GM21786 (cell line): ENCODE results near the gene CHD2.
"Not testable (repeated sequence)": the region's sequence is repeated elsewhere in the genome, so short reads cannot be mapped to it uniquely, and the experiment has no call there.

ENCODE experiments used
- ATAC-seq: cut with Tn5 transposase; IDR thresholded peaks from one replicate; pipeline ENCODE4 v1.9.1; 2021; ENCODE audit not compliant: unreplicated experiment

CHD2 gene

DNA sequence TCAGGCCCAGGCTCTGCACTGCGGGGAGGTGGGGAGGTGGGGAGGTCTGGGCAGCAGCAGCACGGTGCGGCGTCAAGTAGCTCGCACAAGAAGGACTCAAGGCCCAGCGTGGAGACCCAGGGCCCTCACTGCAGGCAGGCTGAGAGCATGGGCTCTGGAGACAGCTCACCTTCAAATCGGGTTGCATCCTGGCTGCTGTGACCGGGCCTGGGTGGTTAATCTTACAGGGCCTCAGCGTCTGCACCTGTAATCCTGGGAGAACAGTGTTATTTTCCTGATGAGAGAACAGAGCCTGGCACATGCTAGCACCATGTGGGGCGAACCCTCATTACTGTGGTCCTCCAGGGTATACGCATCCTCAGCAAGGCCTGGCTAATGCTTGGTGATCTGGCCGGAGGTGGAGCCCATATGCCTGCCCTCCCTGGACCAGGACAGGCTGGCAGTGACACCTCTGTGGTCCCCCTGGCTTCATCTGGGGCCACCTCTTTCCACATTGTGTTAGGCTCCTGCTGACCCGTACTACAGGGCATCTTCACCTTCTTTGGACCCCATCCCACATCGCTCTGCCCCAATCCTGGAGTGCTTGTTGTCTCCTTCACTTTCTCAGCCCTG is 133.4 kb downstream of the CHD2 start:
- ATAC-seq: no peak

DNA sequence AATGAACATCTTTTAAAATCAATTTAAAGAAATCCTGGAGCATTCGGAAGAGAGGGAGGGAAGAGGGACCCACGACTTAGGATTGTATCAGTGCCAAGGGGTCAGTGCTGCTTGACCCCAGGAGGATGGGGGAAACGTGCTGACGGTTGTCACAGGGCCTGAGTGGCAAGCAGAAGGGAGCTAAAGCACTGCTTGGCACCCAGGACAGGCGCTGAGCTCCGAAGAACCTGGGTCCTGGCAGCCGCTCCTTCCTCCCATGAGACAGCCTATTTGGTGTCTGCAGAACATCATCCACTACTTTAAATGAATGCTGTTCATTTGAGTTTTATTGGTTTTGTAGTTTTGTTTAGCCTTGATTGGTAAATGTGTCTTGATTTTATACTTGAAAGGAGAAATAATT is 134.4 kb downstream of the CHD2 start:
- ATAC-seq: no peak

DNA sequence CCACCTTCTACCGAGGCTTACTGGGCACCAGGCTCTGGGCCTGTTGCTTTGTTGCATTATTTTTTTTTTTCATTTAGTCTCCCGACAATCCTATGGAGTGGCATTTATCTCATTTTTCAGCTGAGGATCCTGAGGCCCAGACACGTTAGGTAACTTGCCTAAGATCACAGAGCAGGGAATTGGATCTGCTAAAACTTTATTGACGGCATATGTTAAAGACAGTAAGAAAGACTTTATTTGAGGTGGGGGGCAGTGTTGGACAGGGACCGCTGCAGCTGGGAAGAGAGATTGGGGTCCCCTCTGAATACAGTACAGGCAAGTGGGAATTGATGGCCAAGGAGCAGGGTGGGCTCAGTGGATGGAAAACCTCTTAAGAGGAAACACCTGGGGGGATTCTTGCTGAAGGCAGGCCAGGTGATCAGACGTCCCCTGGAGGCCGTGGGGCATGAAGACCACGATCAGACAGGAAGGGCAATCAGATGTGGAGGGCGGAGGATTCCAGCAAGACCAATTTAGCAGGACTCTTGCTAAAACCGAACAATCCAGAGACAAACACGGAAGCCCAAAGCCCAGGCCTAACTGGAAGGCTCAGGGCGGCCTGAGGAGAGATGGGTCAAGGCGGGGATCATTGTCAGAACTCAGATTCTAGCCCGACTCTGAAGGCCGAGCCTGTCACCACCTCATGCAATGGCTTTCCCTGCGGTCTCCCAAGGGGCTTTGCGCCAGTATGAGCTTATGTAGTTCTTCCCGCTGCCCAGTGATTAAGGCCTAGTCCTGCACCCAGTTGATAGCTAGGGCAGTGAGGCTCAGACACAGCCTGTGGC is 135.2 kb downstream of the CHD2 start:
- ATAC-seq: peak; percentile 11

DNA sequence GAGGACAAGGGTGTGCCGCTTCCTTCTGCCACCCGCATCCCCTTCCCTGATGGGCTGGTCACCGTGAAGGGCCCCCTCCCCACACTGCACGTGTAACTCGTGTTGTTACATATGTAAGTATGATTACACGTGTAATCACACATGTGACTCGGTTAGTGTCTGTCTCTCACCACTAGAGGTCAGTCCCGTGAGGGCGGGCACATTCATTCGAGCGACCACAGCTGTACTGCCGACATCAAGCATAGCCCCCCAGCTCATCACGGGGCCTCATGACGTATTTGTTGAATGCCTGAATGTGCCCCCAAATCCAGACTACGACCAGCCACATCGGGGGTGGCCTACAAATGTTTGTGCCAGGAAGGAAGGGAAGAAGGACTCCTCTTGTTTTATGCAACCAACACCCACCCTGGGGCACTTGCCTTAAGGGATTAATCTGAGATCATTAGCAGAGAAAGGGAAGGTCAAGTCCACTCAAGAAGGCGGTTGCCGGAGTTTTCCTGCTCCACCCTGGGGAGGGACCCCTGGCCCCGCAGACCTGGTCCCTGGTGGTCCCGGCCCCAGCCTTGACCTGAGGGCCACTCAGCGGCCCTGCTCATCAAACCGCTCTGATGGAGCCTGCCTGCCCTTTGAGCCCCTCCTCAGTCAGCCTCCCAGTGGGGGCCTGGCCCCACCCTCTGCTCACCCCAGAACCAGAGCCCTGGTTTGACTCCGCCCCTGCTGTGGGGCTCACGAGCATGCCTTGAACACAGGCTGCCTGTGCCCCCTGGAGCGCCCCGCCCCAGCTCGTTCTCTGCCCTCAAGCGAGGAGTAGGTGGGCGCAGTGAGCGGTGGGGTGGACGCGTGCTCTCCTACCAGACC is 136.1 kb downstream of the CHD2 start:
- ATAC-seq: peak; percentile 76

DNA sequence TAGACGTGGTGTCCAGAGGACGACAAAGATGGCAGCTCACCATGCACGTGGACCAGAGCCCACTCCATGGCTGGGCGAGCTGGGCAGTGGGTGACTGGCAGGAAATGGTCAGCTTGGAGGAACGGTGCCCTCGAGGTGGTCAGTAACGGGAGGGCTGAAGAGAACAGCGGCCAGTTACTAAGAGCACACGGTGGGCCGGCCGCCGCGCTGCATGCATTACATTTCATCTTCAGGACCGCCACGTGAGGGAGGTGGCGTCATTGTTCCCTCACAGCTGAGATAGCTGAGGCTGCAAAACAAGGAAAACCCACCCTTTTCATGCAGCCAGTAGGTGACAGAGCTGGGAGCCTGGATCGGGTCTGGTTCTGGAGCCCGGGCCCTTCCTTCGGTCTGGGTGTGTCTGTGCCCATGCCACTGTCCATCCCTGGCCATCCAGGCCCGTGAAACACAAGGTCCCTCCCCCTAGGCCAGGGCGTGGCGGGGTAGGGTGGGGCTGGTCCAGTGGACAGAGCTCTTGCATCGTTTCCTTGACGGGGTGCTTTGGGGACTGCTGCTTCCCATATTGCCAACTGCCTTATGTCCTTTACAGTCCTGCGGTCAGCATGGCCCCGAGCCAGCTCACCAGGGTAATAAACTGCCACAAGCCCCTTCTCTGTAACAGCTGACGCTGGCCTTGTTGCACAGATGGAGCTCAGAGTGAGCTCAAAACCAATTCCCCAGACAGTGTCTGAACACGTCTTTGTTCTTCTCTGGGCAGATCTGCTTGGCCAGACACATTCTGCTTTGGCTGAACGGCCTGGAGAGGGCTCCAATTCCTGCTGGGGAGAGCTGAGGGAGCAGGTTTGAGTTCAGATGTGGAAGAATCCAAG is 137.1 kb downstream of the CHD2 start:
- no peak for ATAC-seq

DNA sequence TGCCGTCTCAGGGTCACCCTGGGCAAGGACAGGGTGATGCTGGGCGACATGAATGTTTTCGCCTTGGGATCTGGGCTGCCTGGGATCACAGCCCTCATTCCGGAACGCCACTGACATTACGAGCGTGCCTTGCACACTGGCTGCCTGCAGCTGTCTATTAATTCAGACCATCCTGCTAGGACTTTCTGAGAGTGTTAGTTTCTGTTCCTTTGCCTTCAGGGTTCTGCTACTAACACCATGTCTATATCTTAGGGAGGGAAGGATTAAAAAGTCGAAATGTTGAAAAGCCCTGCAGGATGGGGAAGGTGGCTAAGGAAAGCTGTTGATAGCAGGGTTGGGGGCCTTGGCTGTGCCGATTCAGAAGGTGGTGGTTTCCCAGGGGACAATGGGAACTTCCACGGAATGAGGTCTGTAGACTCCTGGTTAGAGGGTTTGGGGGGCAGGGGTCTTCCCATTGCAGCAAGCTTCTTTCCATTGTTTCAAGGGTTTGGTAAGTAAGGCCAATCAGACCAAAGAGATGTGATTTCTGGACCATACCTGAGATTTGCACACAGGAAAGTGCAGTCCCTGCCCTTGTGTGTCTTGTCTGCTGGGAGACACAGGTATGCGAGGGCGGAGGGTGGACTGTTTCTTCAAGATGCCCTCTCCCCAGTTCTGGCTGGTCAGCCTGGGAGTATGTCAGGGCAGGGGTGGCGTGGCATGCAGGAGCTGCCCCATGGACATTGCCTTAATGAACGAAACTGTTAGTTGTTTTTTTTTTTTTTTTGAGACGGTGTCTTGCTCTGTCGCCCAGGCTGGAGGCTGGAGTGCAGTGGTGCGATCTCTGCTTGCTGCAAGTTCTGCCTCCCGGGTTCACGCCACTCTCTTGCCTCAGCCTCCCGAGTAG is 137.9 kb downstream of the CHD2 start:
- no peak for ATAC-seq

DNA sequence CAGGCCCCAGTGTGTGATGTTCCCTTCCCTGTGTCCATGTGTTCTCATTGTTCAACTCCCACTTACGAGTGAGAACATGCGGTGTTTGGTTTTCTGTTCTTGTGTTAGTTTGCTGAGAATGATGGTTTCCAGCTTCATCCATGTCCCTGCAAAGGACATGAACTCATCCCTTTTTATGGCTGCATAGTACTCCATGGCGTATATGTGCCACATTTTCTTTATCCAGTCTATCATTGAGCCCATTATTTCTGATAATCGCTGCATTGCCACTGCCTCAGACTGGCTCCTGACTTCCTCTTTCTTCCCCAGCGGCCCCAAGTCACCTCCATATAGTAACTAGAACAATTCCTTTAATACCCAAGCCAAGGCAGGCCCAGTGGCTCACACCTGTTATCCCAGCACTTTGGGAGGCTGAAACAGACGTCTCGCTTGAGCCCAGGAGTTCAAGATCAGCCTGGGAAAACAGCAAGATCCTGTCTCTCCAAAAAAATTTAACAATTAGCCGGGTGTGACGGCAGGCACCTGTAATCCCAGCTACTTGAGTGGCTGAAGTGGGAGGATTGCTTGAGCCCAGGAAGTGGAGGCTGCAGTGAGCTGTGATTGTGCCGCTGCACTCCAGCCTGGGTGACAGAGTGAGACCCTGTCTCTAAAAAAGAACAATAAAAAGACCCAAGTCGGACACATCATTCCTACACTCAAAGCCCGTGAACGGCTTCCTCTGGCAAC is 139.6 kb downstream of the CHD2 start:
- not testable (repeated sequence) for ATAC-seq

DNA sequence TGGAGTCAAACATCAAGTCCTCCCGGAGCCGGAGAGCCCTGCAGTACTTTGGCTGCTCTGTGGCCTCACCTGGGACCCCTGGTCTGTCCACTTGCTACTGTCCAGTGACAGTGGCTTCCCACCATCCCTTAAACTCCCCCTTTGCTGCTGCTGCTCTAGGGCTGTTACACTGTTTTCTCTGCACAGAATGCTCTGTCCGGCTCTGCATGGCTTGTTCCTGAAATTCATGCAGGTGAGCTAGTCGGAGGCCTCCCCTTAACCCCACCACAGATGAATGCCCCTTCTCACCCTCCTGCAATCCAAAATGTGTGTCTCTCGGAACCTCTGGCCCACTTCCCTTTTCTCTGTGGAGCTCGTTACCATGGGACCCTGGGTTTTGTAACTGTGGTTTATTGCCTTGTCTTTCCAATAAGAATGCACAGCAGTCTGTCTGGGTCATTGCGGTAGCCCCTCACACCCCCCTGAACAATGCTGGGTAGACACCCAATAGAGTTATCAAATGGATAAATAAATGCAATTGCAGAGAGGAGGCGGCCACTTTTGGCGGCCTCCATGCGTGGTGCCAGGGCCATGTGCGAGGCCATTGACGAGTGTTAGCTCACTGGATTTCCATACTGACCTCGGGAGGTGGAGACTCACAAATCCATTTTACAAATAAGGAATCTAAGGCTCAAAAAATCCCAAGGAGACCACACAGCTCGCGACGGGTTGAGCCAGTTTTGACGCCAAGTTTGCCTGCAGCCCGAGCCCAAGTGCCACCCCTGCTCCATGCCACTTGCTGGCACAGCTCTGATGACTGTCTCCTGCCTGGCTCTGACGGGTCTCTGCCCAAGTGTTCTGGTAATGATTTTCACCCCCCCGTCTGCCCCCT is 140.4 kb downstream of the CHD2 start:
- ATAC-seq: no peak

DNA sequence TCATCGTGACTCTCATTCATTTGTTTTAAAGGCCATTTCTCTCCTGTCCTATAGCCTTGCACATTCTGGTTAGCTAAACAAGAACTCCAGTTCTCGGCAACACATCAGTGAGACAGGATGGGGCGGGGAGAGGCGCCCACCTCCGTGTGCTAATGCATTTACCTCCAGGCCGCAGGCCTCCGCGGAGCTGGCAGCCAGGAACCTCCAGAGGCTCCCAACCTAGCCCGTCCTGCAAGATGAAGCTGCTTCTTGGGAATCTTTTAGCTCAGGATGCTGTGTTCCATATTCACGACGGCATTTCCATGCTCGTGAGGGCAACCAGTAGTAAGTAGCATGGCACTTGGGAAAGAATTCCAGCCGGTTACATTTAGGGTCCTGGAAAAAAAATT is 141.0 kb downstream of the CHD2 start:
- no peak for ATAC-seq

DNA sequence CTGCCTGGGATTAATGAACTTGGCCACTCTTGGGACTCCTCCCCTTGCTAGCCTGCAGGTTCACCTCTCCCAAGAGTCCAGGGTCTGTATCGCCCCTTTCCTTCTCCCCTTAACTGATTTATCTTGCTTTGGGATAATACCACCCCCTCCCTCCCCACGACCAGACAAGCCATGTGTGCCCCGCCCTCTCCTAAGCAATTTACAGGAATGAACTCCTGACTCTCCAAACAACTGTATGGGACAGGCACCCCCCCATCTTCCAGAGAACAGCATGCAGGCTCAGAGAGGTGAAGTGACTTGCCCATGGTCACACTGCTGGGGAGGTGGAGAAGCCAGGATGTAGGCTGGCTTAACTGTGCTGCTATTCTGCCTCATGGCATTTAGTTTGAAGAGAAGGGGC is 142.1 kb downstream of the CHD2 start:
- no peak for ATAC-seq

DNA sequence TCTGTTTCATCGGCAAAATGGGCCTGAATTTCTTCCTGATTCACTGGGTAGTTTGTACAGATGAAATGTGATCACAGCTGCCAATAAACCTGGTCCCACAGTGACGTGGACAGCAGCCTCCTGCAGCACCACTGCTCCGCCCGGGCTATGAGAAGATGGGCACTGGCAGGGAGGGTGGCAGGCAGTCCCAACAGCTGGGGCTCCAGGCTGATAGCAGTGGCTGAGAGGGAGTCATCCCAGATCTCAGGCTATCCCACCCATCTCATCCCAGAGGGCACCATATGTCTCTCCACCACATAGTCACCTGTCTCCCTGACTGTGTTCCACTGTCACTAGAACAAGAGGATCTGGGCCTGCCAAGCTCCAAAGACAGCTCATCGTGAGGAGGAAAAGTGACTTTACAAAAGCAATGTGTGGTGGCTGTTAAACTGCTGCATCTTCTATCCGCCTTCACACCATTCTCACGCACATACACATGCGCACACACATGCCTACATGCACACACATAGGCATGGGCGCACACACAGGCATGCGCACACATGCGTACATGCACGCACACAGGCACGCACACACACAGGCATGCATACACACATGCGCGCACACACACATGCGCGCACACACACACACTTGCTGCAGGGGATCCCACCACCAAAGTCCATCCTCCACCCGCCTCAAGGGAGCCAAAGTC is 142.7 kb downstream of the CHD2 start:
- ATAC-seq: no peak

DNA sequence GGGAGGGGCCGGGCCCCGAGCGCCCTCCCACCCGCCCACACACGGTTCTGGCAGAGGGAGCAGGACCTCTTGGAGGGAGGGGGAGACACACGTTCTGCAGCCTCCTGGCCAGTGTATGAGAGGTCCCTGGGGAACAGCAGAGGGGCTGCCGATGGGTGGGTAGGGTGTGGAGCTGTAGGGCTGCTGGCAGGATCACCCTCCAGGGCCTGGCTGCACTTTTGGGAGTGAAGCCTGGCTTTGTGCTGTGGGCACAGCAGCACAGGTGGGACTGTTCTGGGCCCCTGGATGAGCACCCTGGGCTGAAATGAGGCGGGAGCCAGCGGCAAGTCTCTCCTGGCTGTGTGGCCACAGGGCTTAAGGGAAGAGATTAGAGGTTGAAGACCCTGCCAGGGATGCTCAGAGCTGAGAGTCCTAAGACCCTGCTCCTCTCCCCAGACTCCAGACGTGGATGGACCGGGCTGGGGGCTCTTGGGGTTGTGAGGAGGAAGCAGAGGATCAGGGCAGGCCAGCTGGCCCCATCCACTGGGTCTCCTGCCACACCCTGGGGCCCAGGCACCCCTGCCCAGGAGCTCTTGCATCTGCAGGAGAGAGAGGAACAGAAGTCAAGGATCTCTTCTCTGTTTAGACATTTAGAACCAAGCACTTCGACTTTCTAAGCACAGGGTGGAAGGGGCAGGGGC is 143.6 kb downstream of the CHD2 start:
- ATAC-seq: no peak

DNA sequence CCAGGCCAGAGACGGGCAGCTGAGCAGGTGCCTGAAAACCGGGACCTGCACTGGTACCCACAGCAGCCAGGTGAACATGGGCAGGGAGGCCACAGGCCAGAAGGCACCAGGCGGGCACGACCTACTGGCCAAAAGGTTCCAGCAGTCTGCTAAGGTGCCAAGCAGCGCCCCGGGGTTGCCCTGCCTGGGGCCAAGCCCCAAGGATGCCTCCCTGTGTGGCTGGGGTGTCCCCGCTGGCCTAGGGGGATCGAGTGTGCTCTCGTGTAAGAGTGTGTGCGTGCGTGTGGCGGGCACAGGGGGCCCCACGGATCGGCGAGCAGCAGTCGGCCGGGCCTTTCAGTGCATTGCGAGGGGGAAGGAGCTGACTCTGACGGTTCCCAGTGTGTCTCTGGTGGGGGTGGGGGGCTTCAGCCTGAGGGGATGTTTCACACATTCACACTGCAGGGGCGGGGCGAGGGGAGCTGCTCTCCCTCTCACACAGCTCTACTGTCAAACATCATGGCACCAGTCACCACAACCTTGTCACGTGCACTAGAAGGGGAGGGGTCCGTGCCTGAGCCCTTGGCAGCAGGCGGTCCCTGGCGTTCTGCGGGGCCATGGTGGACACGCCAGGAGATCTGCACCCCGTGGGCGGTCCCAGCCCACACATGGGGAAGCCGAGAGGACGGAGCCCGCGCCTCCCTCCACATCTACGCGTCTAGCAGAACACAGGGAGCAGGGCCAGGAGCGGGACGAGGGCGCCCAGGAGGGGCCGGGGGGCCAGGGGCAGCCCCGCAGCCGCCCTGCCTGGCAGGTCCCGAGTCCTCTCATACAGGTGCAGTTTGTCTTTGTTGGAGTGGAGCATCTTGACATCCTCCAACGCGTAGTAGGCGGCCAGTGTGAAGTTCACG is 144.4 kb downstream of the CHD2 start:
- no peak for ATAC-seq

DNA sequence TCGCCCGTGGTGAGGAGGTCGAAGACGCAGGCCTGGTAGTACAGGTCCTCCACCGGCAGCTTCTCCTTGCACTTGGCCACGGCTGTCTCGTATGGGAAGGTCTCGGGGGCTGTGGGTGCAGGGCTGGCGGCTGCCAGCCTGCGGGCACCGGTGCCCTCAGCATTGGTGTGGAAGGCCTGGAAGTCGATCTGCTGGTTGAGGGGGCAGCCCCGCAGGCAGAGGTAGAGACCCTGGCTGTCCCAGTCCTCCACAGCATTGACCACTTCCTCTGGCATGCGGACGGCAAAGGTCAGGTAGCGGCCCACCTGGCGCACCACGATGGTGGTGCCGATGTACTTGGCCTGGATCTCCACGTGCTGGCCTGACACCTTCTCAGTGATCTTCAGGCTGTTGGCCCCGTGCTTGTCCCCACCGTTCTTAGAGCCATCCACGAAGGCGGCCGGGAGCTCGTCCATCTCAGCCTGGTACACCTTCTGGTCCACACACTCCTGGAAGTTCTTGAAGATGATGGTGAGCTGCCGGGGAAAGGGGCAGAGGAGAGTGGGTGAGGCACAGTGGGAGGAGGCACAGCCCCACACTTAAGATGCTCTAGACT is 145.2 kb downstream of the CHD2 start:
- no peak for ATAC-seq

DNA sequence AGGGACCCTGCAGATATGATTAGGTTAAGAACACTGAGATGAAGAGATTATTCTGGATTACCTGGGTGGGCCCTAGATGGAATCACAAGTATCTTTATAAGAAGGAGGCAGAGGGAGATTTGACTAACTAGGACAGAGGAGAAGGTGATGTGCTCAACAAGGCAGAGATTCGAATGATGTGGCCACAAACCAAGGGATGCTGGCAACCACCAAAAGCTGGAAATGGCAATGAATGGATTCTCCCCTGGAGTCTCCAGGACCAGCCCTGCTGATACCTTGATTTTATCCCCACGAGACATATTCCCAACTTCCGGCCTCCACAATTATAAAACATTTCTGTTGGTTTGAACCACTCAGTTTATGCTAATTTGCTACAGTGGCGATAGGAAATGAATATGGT is 146.0 kb downstream of the CHD2 start:
- no peak for ATAC-seq

DNA sequence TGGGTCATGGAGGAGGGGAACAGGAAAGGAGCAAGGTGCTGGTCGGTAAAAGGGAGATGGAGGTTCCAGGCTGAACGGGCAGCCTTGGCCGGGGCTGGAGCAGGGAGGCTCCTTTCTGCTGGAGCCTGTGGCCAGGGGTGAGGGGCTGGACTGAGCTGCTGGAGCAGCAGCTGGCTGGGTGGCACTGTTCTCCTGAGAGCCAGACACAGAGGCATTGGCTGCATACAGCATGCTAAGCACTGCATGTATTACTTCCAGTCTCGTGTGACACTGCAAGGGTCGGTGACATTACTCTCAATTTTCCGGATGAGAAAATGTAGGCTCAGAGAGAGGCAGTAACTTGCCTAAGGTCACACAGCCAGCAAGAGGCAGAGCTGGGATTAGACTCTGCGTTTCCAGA is 146.6 kb downstream of the CHD2 start:
- ATAC-seq: no peak
